ENCODE measurements around the gene FSTL4. TPM values are rescaled to one million over a fixed set of nuclear protein-coding genes. Genes with fewer than 3 reads are reported as not detected.

FSTL4 gene
- total and polyA plus RNA-seq, 2 donors from 2014 or later, result 0.09 to 4.0 TPM

DNA sequence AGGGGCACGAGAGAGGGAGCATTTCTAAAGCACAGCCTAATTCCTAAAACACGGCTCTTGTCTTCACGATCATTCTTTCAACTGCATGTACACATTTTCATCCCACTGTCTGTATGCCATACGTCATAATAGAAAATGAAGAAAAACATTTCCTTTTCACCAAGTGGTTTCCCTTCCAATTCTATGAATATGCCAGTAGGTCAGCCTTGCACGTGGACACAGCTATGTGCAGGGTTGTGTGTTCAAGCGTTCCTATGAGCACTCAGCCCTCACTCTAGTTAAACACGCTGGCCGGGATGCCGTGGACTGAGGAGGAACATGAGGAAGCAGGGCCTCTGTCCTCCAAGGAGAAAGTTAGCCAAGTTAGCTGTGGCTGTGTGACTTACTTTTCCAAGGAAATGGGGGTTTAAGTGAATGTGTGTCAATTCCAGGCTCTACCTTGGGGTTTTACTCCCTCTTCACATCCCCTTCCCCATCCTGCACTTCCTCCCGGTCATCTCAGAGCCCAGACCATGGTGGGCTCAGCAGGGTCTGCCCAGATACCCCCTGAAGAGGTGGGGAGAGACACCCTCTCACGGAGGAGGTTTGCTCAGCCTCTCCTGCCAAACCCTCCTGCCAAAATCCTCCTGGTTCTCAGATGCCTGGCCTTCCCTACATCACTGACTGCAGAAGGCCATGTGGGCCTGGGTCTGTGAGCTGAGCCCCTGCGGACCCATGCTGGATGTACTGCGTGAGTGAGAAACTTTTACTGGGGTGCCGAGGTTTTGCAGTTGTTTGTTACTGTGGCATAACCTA lies 230.6 kb downstream of the FSTL4 start:
- intact Hi-C loops (cut with DNase I), result no loop called here
- Histone ChIP-seq H3K27ac (ENCODE audit: low read depth in 2 of 2, low read length in 2 of 2) (no peak overlapping the region), H3K27me3 (ENCODE audit: control insufficient read depth, insufficient read depth, low read length) (no peaks in the 10 kb centered on the region), H3K9ac (ENCODE audit: low read length in 3 of 3) (no peak overlapping the region), H3K4me3 (ENCODE audit: low read length in 3 of 3) (no peak overlapping the region), H3K36me3 (ENCODE audit: control insufficient read depth in 2 of 3, insufficient read depth in 3 of 3, low read length in 3 of 3) (no peaks in the 10 kb centered on the region), H3K4me1 (ENCODE audit: control insufficient read depth in 2 of 3, insufficient read depth in 2 of 3, low read depth in 1 of 3, low read length in 3 of 3) (no peaks in the 10 kb centered on the region), H3K9me3 (ENCODE audit: control insufficient read depth in 2 of 3, insufficient read depth in 1 of 3, low read length in 3 of 3) (peaks cover 0 to 6% (median 0%) of the 10 kb centered on the region in 3 donors)
- DNase-seq (peak in 2 of 5 donors; percentile 1 to 2), FAIRE-seq (no peak)
- TF ChIP-seq, protein P1, sequence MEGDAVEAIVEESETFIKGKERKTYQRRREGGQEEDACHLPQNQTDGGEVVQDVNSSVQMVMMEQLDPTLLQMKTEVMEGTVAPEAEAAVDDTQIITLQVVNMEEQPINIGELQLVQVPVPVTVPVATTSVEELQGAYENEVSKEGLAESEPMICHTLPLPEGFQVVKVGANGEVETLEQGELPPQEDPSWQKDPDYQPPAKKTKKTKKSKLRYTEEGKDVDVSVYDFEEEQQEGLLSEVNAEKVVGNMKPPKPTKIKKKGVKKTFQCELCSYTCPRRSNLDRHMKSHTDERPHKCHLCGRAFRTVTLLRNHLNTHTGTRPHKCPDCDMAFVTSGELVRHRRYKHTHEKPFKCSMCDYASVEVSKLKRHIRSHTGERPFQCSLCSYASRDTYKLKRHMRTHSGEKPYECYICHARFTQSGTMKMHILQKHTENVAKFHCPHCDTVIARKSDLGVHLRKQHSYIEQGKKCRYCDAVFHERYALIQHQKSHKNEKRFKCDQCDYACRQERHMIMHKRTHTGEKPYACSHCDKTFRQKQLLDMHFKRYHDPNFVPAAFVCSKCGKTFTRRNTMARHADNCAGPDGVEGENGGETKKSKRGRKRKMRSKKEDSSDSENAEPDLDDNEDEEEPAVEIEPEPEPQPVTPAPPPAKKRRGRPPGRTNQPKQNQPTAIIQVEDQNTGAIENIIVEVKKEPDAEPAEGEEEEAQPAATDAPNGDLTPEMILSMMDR (IDR thresholded peaks at IDR 0.05; ENCODE audit: borderline replicate concordance, extremely low read depth, insufficient read depth), result no peak

DNA sequence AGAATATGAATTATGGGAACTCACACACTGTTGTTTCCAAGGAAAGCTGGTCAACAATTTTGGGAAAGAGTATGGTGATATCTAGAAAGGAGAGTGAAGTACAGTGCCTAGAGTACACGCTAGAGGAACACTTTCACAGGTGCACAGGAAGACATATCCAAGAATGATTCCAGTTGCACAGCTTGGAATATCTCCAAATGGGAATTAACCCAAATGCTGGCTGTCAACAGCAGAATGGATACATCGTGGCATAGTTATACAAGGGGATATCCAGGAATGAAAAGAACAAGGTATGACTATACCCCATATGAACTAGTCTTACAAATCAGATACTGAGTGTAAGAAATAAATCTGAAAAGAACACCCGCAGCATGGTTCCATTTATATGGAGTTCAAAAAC lies 231.3 kb downstream of the FSTL4 start:
- TF ChIP-seq, protein P1 (IDR thresholded peaks at IDR 0.05; ENCODE audit: borderline replicate concordance, extremely low read depth, insufficient read depth), result no peak
- DNase-seq (no peak), FAIRE-seq (no peak)
- intact Hi-C loops (cut with DNase I), result no loop called here
- Histone ChIP-seq H3K9ac (ENCODE audit: low read length in 3 of 3) (no peak overlapping the region), H3K9me3 (ENCODE audit: control insufficient read depth in 2 of 3, insufficient read depth in 1 of 3, low read length in 3 of 3) (peaks cover 0 to 6% (median 0%) of the 10 kb centered on the region in 3 donors), H3K36me3 (ENCODE audit: control insufficient read depth in 2 of 3, insufficient read depth in 3 of 3, low read length in 3 of 3) (no peaks in the 10 kb centered on the region), H3K27ac (ENCODE audit: low read depth in 2 of 2, low read length in 2 of 2) (no peak overlapping the region), H3K4me1 (ENCODE audit: control insufficient read depth in 2 of 3, insufficient read depth in 2 of 3, low read depth in 1 of 3, low read length in 3 of 3) (no peaks in the 10 kb centered on the region), H3K27me3 (ENCODE audit: control insufficient read depth, insufficient read depth, low read length) (no peaks in the 10 kb centered on the region), H3K4me3 (ENCODE audit: low read length in 3 of 3) (no peak overlapping the region)

DNA sequence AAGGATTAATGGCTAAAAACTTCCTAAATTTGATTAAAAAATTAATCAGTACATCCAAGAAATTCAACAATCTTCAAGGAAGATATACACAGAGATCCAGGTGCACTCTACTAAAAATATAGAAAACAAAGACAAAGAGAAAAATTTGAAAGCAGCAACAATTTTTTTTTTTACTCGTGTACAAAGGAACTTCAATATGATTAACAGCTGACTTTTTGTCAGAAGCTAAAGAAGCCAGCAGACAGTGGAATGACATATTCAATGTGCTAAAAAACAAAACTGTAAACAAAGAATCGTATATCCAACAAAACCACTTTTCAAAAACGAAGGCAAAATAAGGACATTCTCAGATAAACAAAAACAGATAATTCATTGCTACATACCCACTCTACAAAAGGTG lies 234.6 kb downstream of the FSTL4 start:
- Histone ChIP-seq H3K27me3 (ENCODE audit: control insufficient read depth, insufficient read depth, low read length) (no peaks in the 10 kb centered on the region), H3K9ac (ENCODE audit: low read length in 3 of 3) (no peak overlapping the region), H3K4me1 (ENCODE audit: control insufficient read depth in 2 of 3, insufficient read depth in 2 of 3, low read depth in 1 of 3, low read length in 3 of 3) (no peaks in the 10 kb centered on the region), H3K4me3 (ENCODE audit: low read length in 3 of 3) (no peak overlapping the region), H3K36me3 (ENCODE audit: control insufficient read depth in 2 of 3, insufficient read depth in 3 of 3, low read length in 3 of 3) (no peaks in the 10 kb centered on the region), H3K9me3 (ENCODE audit: control insufficient read depth in 2 of 3, insufficient read depth in 1 of 3, low read length in 3 of 3) (peaks cover 0 to 6% (median 0%) of the 10 kb centered on the region in 3 donors), H3K27ac (ENCODE audit: low read depth in 2 of 2, low read length in 2 of 2) (no peak overlapping the region)
- DNase-seq, result no peak
- TF ChIP-seq, protein P1 (IDR thresholded peaks at IDR 0.05; ENCODE audit: borderline replicate concordance, extremely low read depth, insufficient read depth), result no peak
- intact Hi-C loops (cut with DNase I), result no loop called here
- FAIRE-seq, result no peak
